Heart right ventricle (tissue), 16 donors: ENCODE data around the gene TMEM255B. TPM values are rescaled to one million over a fixed set of nuclear protein-coding genes. Genes with fewer than 3 reads are reported as not detected.

ENCODE experiments used
- ATAC-seq, 8 donors: fragments of 200-7000 bp; cut with Tn5 transposase; one replicate each; pipeline ENCODE4 v1.9.1; 2020; ENCODE audit warnings: mild to moderate bottlenecking in 8 of 8, moderate library complexity in 8 of 8, moderate number of reproducible peaks in 1 of 8
- DNase-seq, 2 donors: peaks; one replicate each; pipeline ENCODE4 v3.0.0-alpha.2; 2020
- H3K27ac ChIP-seq, 10 donors: fragments of 200-600 bp; sonication (generic) in 2 of 10; one replicate each; pipeline versions ENCODE4 v1.5.0 to v1.8.0; 2020 to 2022; ENCODE audit warnings: mild to moderate bottlenecking in 3 of 10
- H3K27me3 ChIP-seq, 7 donors: fragments of 200-600 bp; one replicate each; pipeline ENCODE4 v1.8.0; 2021 to 2022; ENCODE audit warnings: mild to moderate bottlenecking in 2 of 7
- H3K36me3 ChIP-seq, 9 donors: fragments of 200-600 bp; sonication (generic) in 1 of 9; one replicate each; pipeline versions ENCODE4 v1.5.0 to v1.8.0; 2020 to 2022; ENCODE audit warnings: mild to moderate bottlenecking in 2 of 9
- H3K4me1 ChIP-seq, 9 donors: fragments of 200-600 bp; sonication (generic) in 1 of 9; one replicate each; pipeline versions ENCODE4 v1.5.0 to v1.8.0; 2020 to 2022; ENCODE audit warnings: mild to moderate bottlenecking in 4 of 9
- H3K4me3 ChIP-seq, 10 donors: fragments of 200-600 bp; sonication (generic) in 2 of 10; one replicate each; pipeline versions ENCODE4 v1.5.0 to v1.8.0; 2020 to 2022; ENCODE audit warnings: mild to moderate bottlenecking in 7 of 10, moderate library complexity in 2 of 10
- H3K9me3 ChIP-seq, 11 donors: fragments of 200-600 bp in 10 of 11; sonication (generic) in 2 of 11; one replicate each; pipeline versions ENCODE4 v1.5.0 to v1.8.0; 2013 to 2022; ENCODE audit warnings: mild to moderate bottlenecking in 2 of 11, control low read depth in 1 of 11, moderate library complexity in 1 of 11
- CTCF ChIP-seq, 9 donors: fragments of 200-600 bp; sonication (generic) in 2 of 9; IDR thresholded peaks; one replicate each; pipeline versions ENCODE4 v1.5.0 to v1.8.0; 2021 to 2022; ENCODE audit warnings: antibody characterized with exemption in 9 of 9, mild to moderate bottlenecking in 5 of 9, moderate library complexity in 1 of 9
- WGBS, 2 donors: extraction: QIAGEN DNeasy Blood & Tissue Kit; methylation state at CpG; one replicate each; pipeline ENCODE4 v1.1.7; 2013; ENCODE audit warnings: inconsistent platforms in 1 of 2; 5-methylcytosine and 5-hydroxymethylcytosine counted together
- intact Hi-C, 10 donors: fragments of 100-400 bp; cut with DNase I; formaldehyde crosslinking; loops; one replicate each; pipeline versions ENCODE4 v1.11.1 to v1.14.2; 2022
- polyA plus RNA-seq, 2 donors: library from polyadenylated mRNA; stranded (reverse); fragments of 200-250 nt; gene quantifications; one replicate each; pipeline ENCODE4 v1.2.3, GENCODE V29; 2013
- total RNA-seq, 10 donors: library from RNA; stranded (reverse); fragmentation: NEBNext Ultra II Directional in 3 of 10; extraction: Animal tissue kit (Norgen Biotek cat#: 25700) in 3 of 10; gene quantifications; one replicate each; pipeline versions ENCODE4 v1.2.1 to v1.2.4, GENCODE V29; 2021 to 2023
- donor health status: Arrhythmogenic right ventricular cardiomyopathy.
- donor health status: ischemic (EF 13 %, LVEDD 7.1; RV severe dilation, severe dysfunction).
- donor health status: healthy with polysubstance abuse.
- donor health status: DM: no; HTN: yes; CAD: no.
- donor health status: DM: no; HTN: no; CAD: no.
- donor health status: ischemic (EF 25% LVEDD 6.9; RV normal size, moderate dysfunction).
- donor health status: ischemic (EF 25% LVEDD 5.7; RV mildly dilated, moderate dysfunction).
- donor health status: healthy.
- donor health status: DM: yes; HTN: yes; CAD: no.
- donor health status: Ischemic cardiomyopathy.
- donor health status: ischemic (EF 35%, LVEDD 5.7; RV mildly dilated, moderate dysfunction).
- donor health status: nonischemic (EF 11% LVEDD 7.7; RV severe dilation, severe dysfunction).
- donor health status: DM: yes; HTN: yes; CAD: no.
- donor health status: PGD.
- donor health status: ischemic (EF 29% LVEDD 5.4; RV normal size, mild dysfunction).
- donor health status: nonischemic (EF 23%, LVEDD 6.1; RV moderate dilation, normal function).

Gene TMEM255B
- total and polyA plus RNA-seq, 12 donors = 2.4 to 12.9 (median 6.3) TPM

- ATAC-seq = peak in 1 of 8 donors; percentile 8
- Histone ChIP-seq H3K9me3 (no peaks in the 10 kb centered on the region), H3K4me3 (no peak overlapping the region), H3K36me3 (peaks cover 0 to 37% (median 0%) of the 10 kb centered on the region in 9 donors), H3K27me3 (no peaks in the 10 kb centered on the region), H3K27ac (peak overlapping the region in 1 of 10 donors; percentile 80), H3K4me1 (peaks cover 54 to 95% (median 82%) of the 10 kb centered on the region in 9 donors)
- intact Hi-C loops = no loop called here
- DNase-seq = peak in 1 of 2 donors; percentile 18
- WGBS, 2 donors = 33 to 37% methylated on average over 9 of the region's 9 CpGs
- TF ChIP-seq CTCF (IDR thresholded peaks at IDR 0.05) = no peak
Measured at GRCh38 chr13:113856716-113857065, 97.7 kb downstream of the TMEM255B start.

- WGBS, 2 donors = 72 to 77% methylated on average over 20 of the region's 20 CpGs
- H3K27me3 ChIP-seq = peaks cover 0 to 3% (median 0%) of the 10 kb centered on the region in 7 donors
- peak in 1 of 2 donors; percentile 2 for DNase-seq
- intact Hi-C loops = no loop called here
- no peaks in the 10 kb centered on the region for H3K9me3 ChIP-seq
- H3K36me3 ChIP-seq = peaks cover 0 to 37% (median 0%) of the 10 kb centered on the region in 9 donors
- H3K4me3 ChIP-seq = no peak overlapping the region
- peaks cover 57 to 96% (median 85%) of the 10 kb centered on the region in 9 donors for H3K4me1 ChIP-seq
- TF ChIP-seq CTCF (IDR thresholded peaks at IDR 0.05) = no peak
- peak overlapping the region in 1 of 10 donors; percentile 18 for H3K27ac ChIP-seq
- ATAC-seq = no peak
Measured at GRCh38 chr13:113857531-113858195, 98.6 kb downstream of the TMEM255B start.

DNA sequence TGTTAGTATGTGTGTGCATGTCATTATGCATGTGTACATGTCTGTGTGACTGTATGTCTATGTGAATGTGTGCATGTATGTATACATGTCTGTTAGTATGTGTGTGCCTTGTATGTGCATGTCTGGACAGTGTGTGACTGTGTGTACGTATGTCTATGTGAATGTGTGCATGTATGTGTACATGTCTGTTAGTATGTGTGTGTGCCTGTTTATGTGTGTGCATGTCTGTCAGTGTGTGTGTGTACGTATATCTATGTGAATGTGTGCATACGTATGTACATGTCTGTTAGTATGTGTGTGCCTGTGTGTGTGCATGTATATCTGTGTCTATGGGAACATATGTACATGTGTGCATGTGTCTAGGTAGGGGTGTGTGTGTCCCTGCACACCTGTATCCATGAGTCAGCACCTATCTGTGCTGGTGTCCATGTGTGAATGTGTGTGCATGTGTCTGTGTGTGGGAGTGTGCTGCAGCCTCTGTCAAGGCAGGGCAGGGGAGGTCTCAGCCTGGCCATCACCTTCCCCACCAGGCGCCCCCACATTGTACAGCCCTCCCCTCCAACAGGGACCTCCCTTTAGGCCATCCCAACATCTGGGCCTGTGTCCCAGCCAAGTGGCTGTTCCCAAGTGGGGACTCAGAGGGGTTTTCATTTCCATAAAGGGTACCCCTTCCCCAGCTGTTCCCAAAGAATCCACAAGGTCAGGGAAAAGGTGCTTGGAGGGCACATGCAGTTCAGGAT is 100.5 kb downstream of the TMEM255B start:
- Histone ChIP-seq H3K4me3 (no peak overlapping the region), H3K27ac (peak overlapping the region in 3 of 10 donors; percentile 45 to 99 (median 49)), H3K27me3 (peaks cover 0 to 18% (median 0%) of the 10 kb centered on the region in 7 donors), H3K36me3 (peaks cover 0 to 37% (median 0%) of the 10 kb centered on the region in 9 donors), H3K9me3 (no peaks in the 10 kb centered on the region), H3K4me1 (peaks cover 40 to 87% (median 68%) of the 10 kb centered on the region in 9 donors)
- DNase-seq (peak in 1 of 2 donors; percentile 1), ATAC-seq (no peak)
- whole genome bisulfite sequencing, 2 donors = 91 to 95% methylated on average over 4 of the region's 4 CpGs
- intact Hi-C loops = loop anchor here in 5 of 10 donors (5.0 kb wide), 3 partner anchors 37 to 88 kb away; no protein-coding TSS in a partner anchor
- TF ChIP-seq CTCF (IDR thresholded peaks at IDR 0.05) = no peak

DNA sequence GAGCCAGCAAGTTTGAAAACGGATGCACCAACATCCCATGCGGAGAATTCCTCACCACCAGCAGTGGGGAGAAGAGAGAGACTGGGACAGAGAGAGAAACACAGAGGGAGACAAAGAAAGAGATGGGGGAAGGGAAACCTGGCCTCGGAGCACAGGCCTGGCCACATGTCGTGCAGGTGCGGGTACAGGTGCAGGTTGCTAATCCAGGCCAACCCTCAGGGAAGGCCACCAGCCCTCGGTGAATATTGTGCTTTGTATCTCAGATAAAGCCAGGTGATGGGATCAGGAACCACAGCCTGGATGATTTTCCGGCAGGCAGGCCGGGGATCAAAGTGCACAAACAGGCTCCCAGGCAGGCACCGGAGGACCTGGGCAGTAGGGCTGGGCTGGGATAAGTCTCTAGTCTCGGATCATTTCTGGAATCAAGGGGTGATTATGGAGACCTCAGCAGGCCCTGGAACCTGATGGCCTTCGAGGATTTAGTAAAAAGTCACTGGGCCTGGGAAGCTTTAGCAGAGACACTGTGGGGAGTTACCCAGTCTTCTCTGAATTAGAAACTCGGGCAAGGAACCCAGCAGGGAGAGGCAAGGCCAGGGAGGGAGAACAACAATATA is 101.1 kb downstream of the TMEM255B start:
- TF ChIP-seq CTCF (IDR thresholded peaks at IDR 0.05) = no peak
- no peak overlapping the region for H3K4me3 ChIP-seq
- H3K27me3 ChIP-seq = peaks cover 0 to 24% (median 0%) of the 10 kb centered on the region in 7 donors
- peaks cover 34 to 85% (median 68%) of the 10 kb centered on the region in 9 donors for H3K4me1 ChIP-seq
- 66% methylated on average over 12 of the region's 12 CpGs for WGBS, 2 donors
- peak overlapping the region in 5 of 10 donors; percentile 45 to 99 (median 49) for H3K27ac ChIP-seq
- H3K9me3 ChIP-seq = no peaks in the 10 kb centered on the region
- ATAC-seq (no peak), DNase-seq (peak in 1 of 2 donors; percentile 2)
- intact Hi-C loops = loop anchor here in 5 of 10 donors (5.0 kb wide), 3 partner anchors 38 to 87 kb away; no protein-coding TSS in a partner anchor
- H3K36me3 ChIP-seq = peaks cover 0 to 37% (median 0%) of the 10 kb centered on the region in 9 donors
